GM12872 (cell line): Measurements from ENCODE around the gene MCF2L2.

Source experiments
- TF ChIP-seq, protein P1 (sequence below): IDR thresholded peaks from 3 replicates; pipeline ENCODE4 v1.5.1; 2011; ENCODE audit warnings: low read depth, mild to moderate bottlenecking, low read length, moderate library complexity; ENCODE audit not compliant: insufficient read depth

MCF2L2 gene

DNA sequence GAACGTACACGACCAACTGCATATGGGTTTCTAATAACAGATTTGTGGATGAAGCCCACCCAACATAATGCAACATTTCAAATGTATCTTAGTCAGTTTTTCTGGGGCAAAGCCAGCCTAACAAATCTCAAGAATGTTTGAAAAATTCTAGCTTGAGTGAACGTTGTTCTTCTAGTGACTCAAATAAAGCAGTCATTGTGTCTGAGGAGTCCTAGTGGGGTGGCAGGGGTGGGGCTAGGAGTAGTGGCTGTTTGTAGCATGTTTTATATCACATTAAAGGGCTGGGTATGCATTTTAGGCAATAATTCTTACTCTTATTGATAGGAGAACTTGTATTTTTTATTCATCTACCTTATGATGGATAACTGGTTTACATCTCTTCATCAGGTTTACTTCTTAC, 169.3 kb downstream of the MCF2L2 start:
- TF ChIP-seq, protein P1, sequence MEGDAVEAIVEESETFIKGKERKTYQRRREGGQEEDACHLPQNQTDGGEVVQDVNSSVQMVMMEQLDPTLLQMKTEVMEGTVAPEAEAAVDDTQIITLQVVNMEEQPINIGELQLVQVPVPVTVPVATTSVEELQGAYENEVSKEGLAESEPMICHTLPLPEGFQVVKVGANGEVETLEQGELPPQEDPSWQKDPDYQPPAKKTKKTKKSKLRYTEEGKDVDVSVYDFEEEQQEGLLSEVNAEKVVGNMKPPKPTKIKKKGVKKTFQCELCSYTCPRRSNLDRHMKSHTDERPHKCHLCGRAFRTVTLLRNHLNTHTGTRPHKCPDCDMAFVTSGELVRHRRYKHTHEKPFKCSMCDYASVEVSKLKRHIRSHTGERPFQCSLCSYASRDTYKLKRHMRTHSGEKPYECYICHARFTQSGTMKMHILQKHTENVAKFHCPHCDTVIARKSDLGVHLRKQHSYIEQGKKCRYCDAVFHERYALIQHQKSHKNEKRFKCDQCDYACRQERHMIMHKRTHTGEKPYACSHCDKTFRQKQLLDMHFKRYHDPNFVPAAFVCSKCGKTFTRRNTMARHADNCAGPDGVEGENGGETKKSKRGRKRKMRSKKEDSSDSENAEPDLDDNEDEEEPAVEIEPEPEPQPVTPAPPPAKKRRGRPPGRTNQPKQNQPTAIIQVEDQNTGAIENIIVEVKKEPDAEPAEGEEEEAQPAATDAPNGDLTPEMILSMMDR = no peak

GRCh38 chr3:183255348-183255730, 173.1 kb downstream of the MCF2L2 start:
- TF ChIP-seq, protein P1 = no peak

- TF ChIP-seq, protein P1 = no peak
Measured at GRCh38 chr3:183254487-183255347, 173.7 kb downstream of the MCF2L2 start.

DNA sequence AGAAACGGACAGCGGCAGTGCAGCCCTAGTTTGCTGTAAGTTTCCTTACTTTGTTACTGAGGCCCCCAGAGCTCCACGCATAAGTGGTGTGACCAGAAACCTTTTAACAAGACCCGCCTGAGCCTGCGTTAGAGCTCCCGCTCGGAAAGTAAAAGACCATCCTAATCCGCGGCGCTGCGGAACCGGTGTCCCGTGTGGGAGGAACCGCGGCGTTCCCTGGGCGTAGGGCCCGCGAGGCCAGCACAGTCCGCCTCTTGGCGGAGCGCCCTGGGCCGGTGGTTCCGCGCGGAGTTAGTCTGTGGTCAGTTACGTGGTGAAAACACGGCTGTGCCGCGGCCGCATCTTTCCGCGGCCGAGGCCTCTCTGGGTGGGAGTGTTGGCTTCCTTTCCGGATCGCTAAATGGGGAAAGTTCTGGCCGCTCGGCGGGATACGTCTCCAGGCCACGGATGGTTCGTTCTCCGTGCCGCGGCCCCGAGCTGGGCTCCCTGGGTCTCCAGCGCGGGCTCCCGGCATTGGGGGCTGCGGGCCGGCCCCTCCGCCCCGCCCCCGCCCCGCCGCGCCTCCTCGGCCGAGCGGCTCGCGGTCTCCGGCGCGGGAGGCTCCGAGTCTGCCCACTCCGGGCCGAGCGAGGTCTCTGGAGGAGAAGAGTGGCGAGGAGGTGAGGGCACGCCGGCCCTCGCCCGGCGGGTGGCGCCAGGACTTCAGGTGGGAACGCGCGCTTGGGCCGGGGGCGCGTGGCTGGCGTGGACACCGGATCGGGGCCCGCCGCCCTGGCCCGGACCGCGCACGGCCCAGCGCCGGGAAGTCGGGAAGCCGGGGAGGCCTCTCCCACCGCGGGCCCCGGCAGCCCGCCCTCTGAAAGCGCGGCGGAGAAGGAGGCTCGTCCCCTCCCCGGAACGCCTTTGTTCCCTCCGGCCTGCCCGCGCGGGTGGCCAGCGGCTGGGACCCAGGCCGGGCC, 174.6 kb downstream of the MCF2L2 start:
- TF ChIP-seq, protein P1 = no peak

GRCh38 chr3:183252973-183253527, 175.4 kb downstream of the MCF2L2 start, which contains the start of gene B3GNT5:
B3GNT5 (plus strand) TSS chr3:183253253; CDS start chr3:183269799, 16,546 bp downstream.
- TF ChIP-seq, protein P1 = no peak

DNA sequence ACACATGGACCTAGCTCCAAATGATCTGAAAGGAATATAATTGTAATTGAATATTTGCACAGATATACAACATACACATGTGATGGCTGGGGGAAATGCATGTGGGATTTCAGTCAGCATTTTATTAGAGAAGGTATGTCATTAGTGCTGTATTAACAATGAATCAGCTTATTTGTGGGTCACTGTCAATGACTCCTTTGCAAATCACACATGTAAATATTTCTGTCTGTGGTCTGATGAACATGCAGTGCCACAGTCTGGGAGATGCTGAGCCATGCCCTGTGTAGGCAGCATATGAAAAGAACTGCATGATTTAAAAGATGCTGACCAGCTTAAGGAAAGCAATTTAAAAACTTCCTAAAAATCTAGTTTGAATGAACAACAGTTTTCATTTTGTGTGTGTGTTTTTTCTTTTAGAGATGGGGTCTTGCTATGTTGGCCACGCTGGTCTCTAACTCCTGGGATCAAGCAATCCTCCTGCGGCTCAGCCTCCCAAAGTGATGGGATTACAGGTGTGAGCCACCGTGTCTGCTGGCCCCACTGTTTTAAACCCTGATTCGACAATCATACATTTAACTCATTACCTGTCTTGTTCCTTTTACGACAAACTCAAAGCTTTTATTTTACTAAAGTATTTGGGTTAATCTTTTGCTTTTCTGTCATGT, 176.2 kb downstream of the MCF2L2 start:
- TF ChIP-seq, protein P1 = no peak
